A375 (cell line): Measurements from ENCODE around the gene RNFT2. TPM values are rescaled to one million over a fixed set of nuclear protein-coding genes. Genes with fewer than 3 reads are reported as not detected.

Source experiments
- small RNA-seq: library from RNA; depleted of rRNA; stranded (forward); fragments of <200 nt; gene quantifications from one replicate; pipeline ENCODE3, GENCODE V24; 2014
- total RNA-seq: library from RNA; depleted of rRNA; stranded (reverse); fragments of >200 nt; shearing (Covaris generic); gene quantifications from 2 replicates; pipeline ENCODE4 v1.2.3, GENCODE V29; 2014; rRNA removed

The RNFT2 gene, protein sequence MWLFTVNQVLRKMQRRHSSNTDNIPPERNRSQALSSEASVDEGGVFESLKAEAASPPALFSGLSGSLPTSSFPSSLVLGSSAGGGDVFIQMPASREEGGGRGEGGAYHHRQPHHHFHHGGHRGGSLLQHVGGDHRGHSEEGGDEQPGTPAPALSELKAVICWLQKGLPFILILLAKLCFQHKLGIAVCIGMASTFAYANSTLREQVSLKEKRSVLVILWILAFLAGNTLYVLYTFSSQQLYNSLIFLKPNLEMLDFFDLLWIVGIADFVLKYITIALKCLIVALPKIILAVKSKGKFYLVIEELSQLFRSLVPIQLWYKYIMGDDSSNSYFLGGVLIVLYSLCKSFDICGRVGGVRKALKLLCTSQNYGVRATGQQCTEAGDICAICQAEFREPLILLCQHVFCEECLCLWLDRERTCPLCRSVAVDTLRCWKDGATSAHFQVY
- total RNA-seq = 11.0 and 12.8 TPM in 2 replicates

DNA sequence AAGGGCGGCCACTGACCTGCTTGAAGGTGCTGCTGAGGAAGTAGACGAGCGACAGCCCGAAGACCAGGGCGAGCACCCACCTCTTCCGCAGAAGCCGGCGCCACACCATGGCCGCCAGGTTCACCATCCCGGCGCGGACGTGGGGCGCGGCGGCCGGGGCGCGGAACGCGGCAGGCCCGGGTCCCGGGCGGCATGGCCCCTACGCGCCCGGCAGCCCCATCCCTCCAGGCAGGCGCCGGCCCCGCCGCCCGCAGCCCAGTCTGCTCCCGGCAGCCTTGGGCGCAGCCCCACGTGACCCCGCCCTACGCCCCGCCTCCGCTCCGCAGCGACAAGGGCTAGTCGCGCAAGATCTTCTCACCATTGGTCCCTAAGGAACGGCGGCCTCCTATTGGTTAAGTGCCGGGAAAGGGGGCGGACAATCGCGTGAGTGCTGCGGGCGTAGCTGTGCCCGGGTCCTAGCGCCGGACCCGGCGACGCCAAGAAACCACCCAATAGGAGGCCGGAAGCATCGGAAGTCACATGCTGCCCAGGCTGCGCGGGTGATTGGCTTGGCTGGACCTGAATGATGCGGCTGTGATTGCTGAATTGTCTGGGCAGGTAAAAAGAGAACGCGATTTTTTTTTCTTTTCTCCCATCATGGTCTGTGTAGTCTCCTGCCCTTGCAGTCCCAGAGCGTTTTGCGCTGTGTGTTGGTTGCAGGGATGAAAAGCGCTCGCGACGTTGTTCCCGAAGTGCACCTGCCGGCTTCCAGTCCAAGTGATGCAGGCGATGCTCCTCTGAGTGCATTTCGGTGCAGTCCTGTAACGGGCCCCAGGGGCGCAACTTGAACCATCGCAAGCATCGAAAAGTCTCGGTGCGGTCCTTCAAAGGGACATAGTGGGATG, at the start of gene RNFT2, which contains the start of gene SPRING1:
Gene RNFT2, plus strand, starts transcription at position 542 of the 884 bp plus-strand sequence. CDS start 2,183 bp downstream, outside the sequence.
Gene SPRING1, minus strand, starts transcription at position 296 of the 884 bp plus-strand sequence. Its CDS starts 169 bp downstream, at position 127.

DNA sequence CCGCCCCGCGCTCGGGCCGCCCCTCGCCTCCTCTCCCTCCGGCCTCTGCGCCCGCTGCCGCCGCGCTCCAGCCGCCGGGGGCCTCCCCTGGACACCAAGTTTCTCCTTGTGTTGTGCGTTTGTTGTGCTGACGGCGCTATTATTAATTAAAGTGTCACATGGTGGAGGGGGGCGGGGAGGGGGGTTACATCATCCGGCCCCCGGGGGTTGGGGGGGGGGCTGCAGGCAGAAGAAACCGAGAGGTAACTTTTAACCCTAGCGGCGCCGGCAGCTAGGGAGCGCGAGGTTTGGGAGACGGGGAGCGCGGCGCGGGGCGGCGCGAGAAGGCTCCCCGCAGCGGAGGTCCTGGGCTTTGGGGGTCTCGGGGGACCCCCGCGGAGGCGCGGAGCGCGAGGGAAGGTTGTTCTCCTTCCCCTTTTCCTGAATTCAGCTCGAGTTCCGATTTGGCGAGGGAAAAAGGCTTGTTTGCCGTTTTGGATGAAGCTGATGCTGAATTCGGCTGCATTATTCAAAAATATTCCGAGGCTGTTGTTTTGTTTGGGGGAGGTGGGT, 143.3 kb downstream of the RNFT2 start, which contains the start of gene HRK:
Gene HRK, minus strand, starts transcription at position 117 of the 552 bp plus-strand sequence. CDS start 134 bp downstream, outside the sequence.

Small RNA genes lying within 50 kb of the gene (small RNA-seq; reads per million reads assigned to genes)
- gene RNU6-558P = not detected

Other genes with a start within 250 kb of the RNFT2 start
- gene MAP1LC3B2, start 178.9 kb upstream of the RNFT2 start, total RNA-seq = 0.26 TPM in 1 of 2 replicates, not detected in the other
- 9.2 and 12.8 TPM in 2 replicates for gene SPRING1, start 246 bp upstream of the RNFT2 start, total RNA-seq
- gene HRK, start 143.1 kb downstream of the RNFT2 start, total RNA-seq = 0.41 and 0.66 TPM in 2 replicates
- 14.4 and 17.9 TPM in 2 replicates for gene FBXW8, start 172.6 kb downstream of the RNFT2 start, total RNA-seq